ENCODE data around the gene RIBC2. TPM values are rescaled to one million over a fixed set of nuclear protein-coding genes. Genes with fewer than 3 reads are reported as not detected.

RIBC2 gene
- total RNA-seq, 1 experiment from 2014 or later, result not detected

Other genes with a start within 250 kb of the RIBC2 start
- 52.2 and 58.6 TPM in 2 replicates for gene NUP50, start 249.8 kb upstream of the RIBC2 start, total RNA-seq (2014; rRNA removed; shearing (Covaris generic))
- gene KIAA0930, start 172.8 kb upstream of the RIBC2 start, total RNA-seq (2014; rRNA removed; shearing (Covaris generic)), result 9.3 and 15.2 TPM in 2 replicates
- not detected in 2 replicates for gene UPK3A, start 128.7 kb upstream of the RIBC2 start, total RNA-seq (2014; rRNA removed; shearing (Covaris generic))
- 11.6 and 13.8 TPM in 2 replicates for gene FAM118A, start 103.8 kb upstream of the RIBC2 start, total RNA-seq (2014; rRNA removed; shearing (Covaris generic))
- gene SMC1B, start 94 bp upstream of the RIBC2 start, total RNA-seq (2014; rRNA removed; shearing (Covaris generic)), result not detected in 2 replicates
- 19.6 and 21.0 TPM in 2 replicates for gene FBLN1, start 89.2 kb downstream of the RIBC2 start, total RNA-seq (2014; rRNA removed; shearing (Covaris generic))

All from SJCRH30 (cell line).